ENCODE results near the gene HAGHL. TPM values are rescaled to one million over a fixed set of nuclear protein-coding genes. Genes with fewer than 3 reads are reported as not detected.

Gene HAGHL
- total and polyA plus RNA-seq, 3 donors from 2014 or later = 7.2 to 13.7 (median 9.9) TPM

- Histone ChIP-seq H3K4me3 (peak within 1 kb of the TSS; percentile 69), H3K36me3 (ENCODE audit: low read depth, missing control alignments) (no peaks in the 10 kb centered on the region), H3K9me3 (no peaks in the 10 kb centered on the region), H3K4me1 (peaks cover 19% of the 10 kb centered on the region), H3K27me3 (no peaks in the 10 kb centered on the region), H3K27ac (peak within 1 kb of the TSS; percentile 65 to 72)
- peak; percentile 88 for DNase-seq
- WGBS, 2 donors = 6 to 22% methylated on average over 31 to 32 of the region's 106 CpGs
- TF ChIP-seq CTCF (IDR thresholded peaks at IDR 0.05) = peak in 1 of 3 experiments; percentile 6
- TF ChIP-seq POLR2A (IDR thresholded peaks at IDR 0.05) = no peak
- intact Hi-C loops (cut with DNase I; ENCODE audit: low total_unique reads) = no loop called here
Observed at GRCh38 chr16:720990-721764, 5.7 kb upstream of the HAGHL start, which contains the start of gene ANTKMT. ANTKMT (plus strand) TSS chr16:721146; CDS start chr16:721275, 129 bp downstream.

- intact Hi-C loops (cut with DNase I; ENCODE audit: low total_unique reads) = no loop called here
- 61 to 71% methylated on average over 8 to 44 of the region's 51 CpGs for WGBS, 2 donors
- Histone ChIP-seq H3K9me3 (no peaks in the 10 kb centered on the region), H3K36me3 (ENCODE audit: low read depth, missing control alignments) (no peaks in the 10 kb centered on the region), H3K27me3 (no peaks in the 10 kb centered on the region), H3K27ac (peak overlapping the region in 1 of 2 donors; percentile 65), H3K4me3 (peak overlapping the region; percentile 69), H3K4me1 (peaks cover 17% of the 10 kb centered on the region)
- DNase-seq = no peak
- TF ChIP-seq CTCF (IDR thresholded peaks at IDR 0.05) (no peak), POLR2A (IDR thresholded peaks at IDR 0.05) (no peak)
Observed at GRCh38 chr16:721765-722540, 5.0 kb upstream of the HAGHL start.

GRCh38 chr16:722835-723633 lies 3.9 kb upstream of the HAGHL start:
- TF ChIP-seq CTCF (IDR thresholded peaks at IDR 0.05) (no peak), POLR2A (IDR thresholded peaks at IDR 0.05) (no peak)
- peaks cover 27% of the 10 kb centered on the region for H3K4me1 ChIP-seq

GRCh38 chr16:723695-724094 lies 3.2 kb upstream of the HAGHL start:
- H3K9me3 ChIP-seq = no peaks in the 10 kb centered on the region
- peaks cover 29% of the 10 kb centered on the region for H3K4me1 ChIP-seq

More at GRCh38 chr16:722835-723633, 3.9 kb upstream of the HAGHL start:
- Histone ChIP-seq H3K36me3 (ENCODE audit: low read depth, missing control alignments) (no peaks in the 10 kb centered on the region), H3K27ac (no peak overlapping the region), H3K4me3 (no peak overlapping the region), H3K9me3 (no peaks in the 10 kb centered on the region), H3K27me3 (no peaks in the 10 kb centered on the region)
- no peak for DNase-seq
- 87 to 96% methylated on average over 9 to 24 of the region's 24 CpGs for WGBS, 2 donors
- intact Hi-C loops (cut with DNase I; ENCODE audit: low total_unique reads) = no loop called here

More at GRCh38 chr16:723695-724094, 3.2 kb upstream of the HAGHL start:
- Histone ChIP-seq H3K36me3 (ENCODE audit: low read depth, missing control alignments) (no peaks in the 10 kb centered on the region), H3K27me3 (no peaks in the 10 kb centered on the region), H3K4me3 (no peak overlapping the region), H3K27ac (no peak overlapping the region)
- TF ChIP-seq CTCF (IDR thresholded peaks at IDR 0.05) (no peak), POLR2A (IDR thresholded peaks at IDR 0.05) (no peak)
- DNase-seq = no peak
- intact Hi-C loops (cut with DNase I; ENCODE audit: low total_unique reads) = no loop called here
- WGBS, 2 donors = 73 to 89% methylated on average over 3 to 9 of the region's 9 CpGs
